C4-2B (cell line): ENCODE measurements around the gene SOX15.

Experiments used
- CTCF ChIP-seq: fragments of 450-650 bp; conservative IDR thresholded peaks from 2 replicates; pipeline ENCODE4 v1.5.1; 2017; ENCODE audit warnings: mild to moderate bottlenecking
- ZFX ChIP-seq: fragments of 450-650 bp; IDR thresholded peaks from 2 replicates; pipeline ENCODE4 v1.6.1; 2017

- no peak for TF ChIP-seq CTCF
- TF ChIP-seq ZFX: no peak
Measured at GRCh38 chr17:7592422-7593021, 2.6 kb upstream of the SOX15 start.
